Kidney epithelial cell (primary cell): Measurements from ENCODE around the gene ARF1. TPM values are rescaled to one million over a fixed set of nuclear protein-coding genes. Genes with fewer than 3 reads are reported as not detected.

ENCODE experiments used
- DNase-seq: peaks from one replicate; pipeline ENCODE4 v3.0.0-alpha.2; 2010; ENCODE audit warnings: low read depth
- H3K27me3 ChIP-seq: 2 replicates; pipeline ENCODE4 v1.6.0; 2011; ENCODE audit warnings: low read length; ENCODE audit not compliant: control insufficient read depth, insufficient read depth
- H3K36me3 ChIP-seq: 2 replicates; pipeline ENCODE4 v1.5.1; 2011; ENCODE audit warnings: low read length; ENCODE audit not compliant: control insufficient read depth, insufficient read depth
- H3K4me3 ChIP-seq: 2 replicates; pipeline ENCODE4 v1.5.1; 2011; ENCODE audit warnings: low read depth, mild to moderate bottlenecking, control low read depth, low read length
- CTCF ChIP-seq: IDR thresholded peaks from 2 replicates; pipeline ENCODE4 v1.5.1; 2011; ENCODE audit warnings: mild to moderate bottlenecking, moderate library complexity, low read length, control low read depth, inconsistent platforms; ENCODE audit not compliant: insufficient read depth, poor library complexity, severe bottlenecking
- total RNA-seq: library from RNA; depleted of rRNA; stranded (reverse); fragments of >200 nt; gene quantifications from 2 replicates; pipeline ENCODE4 v1.2.3, GENCODE V29; 2015

Gene ARF1
- total RNA-seq, 1 donor from 2014 or later, result 479 TPM

GRCh38 chr1:228047183-228047466 lies 35.4 kb upstream of the ARF1 start:
- TF ChIP-seq CTCF, result no peak
- no peak for DNase-seq
- Histone ChIP-seq H3K4me3 (no peak overlapping the region), H3K27me3 (peaks cover 5% of the 10 kb centered on the region), H3K36me3 (no peaks in the 10 kb centered on the region)

GRCh38 chr1:228048120-228048519 lies 34.4 kb upstream of the ARF1 start:
- no peak for TF ChIP-seq CTCF
- no peaks in the 10 kb centered on the region for H3K36me3 ChIP-seq
- H3K27me3 ChIP-seq, result peaks cover 5% of the 10 kb centered on the region

GRCh38 chr1:228048659-228049298 lies 33.7 kb upstream of the ARF1 start:
- no peak for DNase-seq
- no peaks in the 10 kb centered on the region for H3K36me3 ChIP-seq
- no peak overlapping the region for H3K4me3 ChIP-seq
- no peak for TF ChIP-seq CTCF
- H3K27me3 ChIP-seq, result peaks cover 5% of the 10 kb centered on the region

More at GRCh38 chr1:228048120-228048519, 34.4 kb upstream of the ARF1 start:
- no peak for DNase-seq
- no peak overlapping the region for H3K4me3 ChIP-seq

- no peak for DNase-seq
- Histone ChIP-seq H3K4me3 (no peak overlapping the region), H3K27me3 (peaks cover 6% of the 10 kb centered on the region), H3K36me3 (no peaks in the 10 kb centered on the region)
- no peak for TF ChIP-seq CTCF
Measured at GRCh38 chr1:228050571-228051231, 31.8 kb upstream of the ARF1 start.

GRCh38 chr1:228058172-228058948 lies 24.1 kb upstream of the ARF1 start:
- Histone ChIP-seq H3K27me3 (peaks cover 32% of the 10 kb centered on the region), H3K4me3 (no peak overlapping the region), H3K36me3 (no peaks in the 10 kb centered on the region)
- DNase-seq, result no peak
- no peak for TF ChIP-seq CTCF
